Testis (tissue), 3 donors: Measurements from ENCODE around the gene TMIGD2. TPM values are rescaled to one million over a fixed set of nuclear protein-coding genes. Genes with fewer than 3 reads are reported as not detected.
"Not testable (repeated sequence)": the region's sequence is repeated elsewhere in the genome, so short reads cannot be mapped to it uniquely, and the experiment has no call there.

ENCODE experiments used
- DNase-seq: peaks from one replicate; pipeline ENCODE4 v3.0.0-alpha.2; 2019
- H3K27ac ChIP-seq, 2 donors: fragments of 200-600 bp; sonication (generic); one replicate each; pipeline ENCODE4 v1.5.1; 2019
- H3K27me3 ChIP-seq: fragments of 200-600 bp; sonication (generic); one replicate; pipeline ENCODE4 v1.5.1; 2019
- H3K36me3 ChIP-seq: fragments of 200-600 bp; sonication (generic); one replicate; pipeline ENCODE4 v1.5.1; 2017; ENCODE audit warnings: low read depth; ENCODE audit errors: missing control alignments
- H3K4me1 ChIP-seq: fragments of 200-600 bp; sonication (generic); one replicate; pipeline ENCODE4 v1.5.1; 2019
- H3K4me3 ChIP-seq, 2 donors: fragments of 200-600 bp; sonication (generic); one replicate each; pipeline ENCODE4 v1.5.1; 2017 to 2019
- H3K9me3 ChIP-seq: fragments of 200-600 bp; sonication (generic); one replicate; pipeline ENCODE4 v1.5.1; 2017
- POLR2A ChIP-seq: fragments of 450-650 bp; IDR thresholded peaks from one replicate; pipeline ENCODE4 v1.6.1; 2017; ENCODE audit warnings: antibody characterized with exemption, mild to moderate bottlenecking, moderate library complexity
- WGBS, 2 donors: methylation state at CpG; one replicate each; pipeline ENCODE4 v1.1.5; 2018; 5-methylcytosine and 5-hydroxymethylcytosine counted together
- intact Hi-C: fragments of 100-400 bp; cut with DNase I; formaldehyde crosslinking; loops from one replicate; pipeline ENCODE4 v1.15.1; 2023; ENCODE audit warnings: low total_unique reads
- polyA plus RNA-seq: library from polyadenylated mRNA; stranded (reverse); fragments of 350-450 nt; fragmentation: Illumina TruSeq; extraction: RNeasy Lipid Tissue Mini Kit (QIAGEN cat#74804); gene quantifications from one replicate; pipeline ENCODE4 v1.2.3, GENCODE V29; 2014; ENCODE audit warnings: low read depth, low replicate concordance; ENCODE audit not compliant: insufficient read depth
- total RNA-seq, 2 donors: library from RNA; depleted of rRNA; stranded (reverse); fragments of >200 nt; gene quantifications; one replicate each; pipeline ENCODE4 v1.2.3, GENCODE V29; 2016
- TF ChIP-seq, protein P1 (sequence below), 3 experiments: fragments of 450-650 bp in 2 of 3; fragments of 200-600 bp in 1 of 3; sonication (generic) in 1 of 3; IDR thresholded peaks; one replicate each; pipeline ENCODE4 v1.5.1; 2016 to 2019; ENCODE audit warnings: antibody characterized with exemption in 3 of 3, mild to moderate bottlenecking in 2 of 3, moderate library complexity in 1 of 3

TMIGD2 gene
- total and polyA plus RNA-seq, 3 donors from 2014 or later: 0.47 to 1.1 (median 0.83) TPM

DNA sequence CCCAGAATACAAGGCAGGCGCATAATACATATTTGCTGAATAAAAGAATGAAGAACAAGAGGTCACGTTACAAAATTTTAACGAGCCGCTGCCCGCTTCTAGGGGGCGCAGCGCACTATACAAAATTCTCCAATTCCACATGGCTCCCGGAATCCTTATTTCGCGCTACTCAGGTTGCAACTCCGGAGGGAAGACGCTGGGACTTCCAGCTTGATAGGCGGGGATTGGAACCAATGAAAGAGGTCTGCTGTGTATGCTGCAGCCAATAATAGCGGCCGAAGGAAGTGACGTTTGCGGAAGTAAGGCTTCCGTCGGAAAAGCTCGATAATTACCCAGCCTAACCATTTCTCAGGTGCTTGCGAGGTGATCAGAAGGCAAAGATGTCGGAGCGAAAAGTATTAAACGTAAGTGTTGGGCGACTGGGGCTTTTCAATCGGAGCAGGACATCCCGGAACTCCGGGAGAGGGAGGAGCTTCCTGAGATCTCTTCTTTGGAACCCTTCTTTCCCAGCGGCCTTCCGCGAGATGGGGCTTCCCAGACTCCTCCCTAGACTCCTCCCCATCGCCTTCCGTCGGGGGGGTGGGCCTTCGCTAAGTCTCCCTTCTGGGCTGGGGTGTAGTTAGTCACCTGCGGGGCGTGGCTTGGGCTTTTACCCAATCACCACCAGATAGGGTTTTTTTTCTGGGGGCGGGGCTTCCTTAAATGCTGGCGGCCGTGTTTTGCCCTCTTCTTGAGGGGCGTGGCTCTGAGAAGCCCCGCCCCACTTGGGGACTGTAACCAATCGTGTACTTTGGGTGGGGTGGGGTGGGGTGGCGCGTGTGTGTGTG lies 55.2 kb downstream of the TMIGD2 start, which contains the start of gene YJU2:
Gene YJU2 (plus strand): TSS at position 314 of the 827 bp plus-strand sequence. CDS start 67 bp downstream, at position 381.
- DNase-seq: peak; percentile 99
- no peaks in the 10 kb centered on the region for H3K27me3 ChIP-seq
- peak within 1 kb of the TSS; percentile 73 to 87 for H3K4me3 ChIP-seq
- intact Hi-C loops: no loop called here
- H3K27ac ChIP-seq: peak within 1 kb of the TSS; percentile 93 to 97
- no peaks in the 10 kb centered on the region for H3K36me3 ChIP-seq
- WGBS, 2 donors: 0% methylated on average over 36 to 45 of the region's 45 CpGs
- H3K4me1 ChIP-seq: peaks cover 9% of the 10 kb centered on the region
- TF ChIP-seq, protein P1, sequence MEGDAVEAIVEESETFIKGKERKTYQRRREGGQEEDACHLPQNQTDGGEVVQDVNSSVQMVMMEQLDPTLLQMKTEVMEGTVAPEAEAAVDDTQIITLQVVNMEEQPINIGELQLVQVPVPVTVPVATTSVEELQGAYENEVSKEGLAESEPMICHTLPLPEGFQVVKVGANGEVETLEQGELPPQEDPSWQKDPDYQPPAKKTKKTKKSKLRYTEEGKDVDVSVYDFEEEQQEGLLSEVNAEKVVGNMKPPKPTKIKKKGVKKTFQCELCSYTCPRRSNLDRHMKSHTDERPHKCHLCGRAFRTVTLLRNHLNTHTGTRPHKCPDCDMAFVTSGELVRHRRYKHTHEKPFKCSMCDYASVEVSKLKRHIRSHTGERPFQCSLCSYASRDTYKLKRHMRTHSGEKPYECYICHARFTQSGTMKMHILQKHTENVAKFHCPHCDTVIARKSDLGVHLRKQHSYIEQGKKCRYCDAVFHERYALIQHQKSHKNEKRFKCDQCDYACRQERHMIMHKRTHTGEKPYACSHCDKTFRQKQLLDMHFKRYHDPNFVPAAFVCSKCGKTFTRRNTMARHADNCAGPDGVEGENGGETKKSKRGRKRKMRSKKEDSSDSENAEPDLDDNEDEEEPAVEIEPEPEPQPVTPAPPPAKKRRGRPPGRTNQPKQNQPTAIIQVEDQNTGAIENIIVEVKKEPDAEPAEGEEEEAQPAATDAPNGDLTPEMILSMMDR (IDR thresholded peaks at IDR 0.05): peak; percentile 28 to 66 (median 55)
- no peak for TF ChIP-seq POLR2A
- H3K9me3 ChIP-seq: no peaks in the 10 kb centered on the region

DNA sequence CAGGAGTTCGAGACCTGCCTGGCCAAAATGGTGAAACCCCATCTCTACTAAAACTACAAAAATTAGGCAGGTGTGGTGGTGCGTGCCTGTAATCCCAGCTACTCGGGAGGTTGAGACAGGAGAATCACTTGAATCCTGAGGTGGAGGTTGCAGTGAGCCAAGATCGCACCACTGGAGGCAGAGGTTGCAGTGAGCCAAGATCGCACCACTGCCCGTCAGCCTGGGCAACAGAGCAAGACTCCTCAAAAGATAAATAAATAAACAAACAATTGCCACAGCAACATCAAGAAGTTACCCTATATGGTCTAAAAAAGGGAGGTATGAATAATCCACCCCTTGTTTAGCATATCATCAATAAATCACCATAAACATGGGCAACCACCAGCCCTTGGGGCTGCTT lies 56.3 kb downstream of the TMIGD2 start:
- H3K4me1 ChIP-seq, H3K36me3 ChIP-seq, H3K9me3 ChIP-seq, intact Hi-C loops, H3K27me3 ChIP-seq, DNase-seq: not testable (repeated sequence)
- peak overlapping the region in 1 of 2 donors; percentile 97 for H3K27ac ChIP-seq
- peak overlapping the region in 1 of 2 donors; percentile 73 for H3K4me3 ChIP-seq
- WGBS, 2 donors: 79 to 86% methylated on average over 6 of the region's 6 CpGs

Other genes with a start within 250 kb of the TMIGD2 start
- 10 to 100 TPM; 42.2 to 49.4 TPM for gene ZBTB7A, start 235.5 kb downstream of the TMIGD2 start, total RNA-seq
- 7.5 TPM for gene ZBTB7A, start 235.5 kb downstream of the TMIGD2 start, polyA plus RNA-seq
- gene MAP2K2, start 178.3 kb downstream of the TMIGD2 start, total RNA-seq: 100 to 1,000 TPM; 181 to 225 TPM
- gene MAP2K2, start 178.3 kb downstream of the TMIGD2 start, polyA plus RNA-seq: 241 TPM
- under 1 TPM; 0.56 to 0.63 TPM for gene CREB3L3, start 148.8 kb downstream of the TMIGD2 start, total RNA-seq
- gene CREB3L3, start 148.8 kb downstream of the TMIGD2 start, polyA plus RNA-seq: 0.36 TPM
- gene SIRT6, start 119.8 kb downstream of the TMIGD2 start, total RNA-seq: 10 to 100 TPM; 22.0 to 29.2 TPM
- gene SIRT6, start 119.8 kb downstream of the TMIGD2 start, polyA plus RNA-seq: 14.7 TPM
- gene ANKRD24, start 119.7 kb downstream of the TMIGD2 start, total RNA-seq: 10 to 100 TPM; 20.4 to 21.1 TPM
- gene ANKRD24, start 119.7 kb downstream of the TMIGD2 start, polyA plus RNA-seq: 16.5 TPM
- 1 to 10 TPM; 1.3 to 8.4 TPM for gene EBI3, start 72.9 kb downstream of the TMIGD2 start, total RNA-seq
- 1.9 TPM for gene EBI3, start 72.9 kb downstream of the TMIGD2 start, polyA plus RNA-seq
- 10 to 100 TPM; 26.1 to 36.6 TPM for gene YJU2, start 55.3 kb downstream of the TMIGD2 start, total RNA-seq
- gene YJU2, start 55.3 kb downstream of the TMIGD2 start, polyA plus RNA-seq: 31.1 TPM
- gene SHD, start 23.1 kb downstream of the TMIGD2 start, total RNA-seq: 1 to 10 TPM in 1 of 2 donors, under 1 TPM in 1; 0.16 to 1.8 TPM
- 0.79 TPM for gene SHD, start 23.1 kb downstream of the TMIGD2 start, polyA plus RNA-seq
- 10 to 100 TPM; 24.1 to 24.9 TPM for gene FSD1, start 2.2 kb upstream of the TMIGD2 start, total RNA-seq
- 18.2 TPM for gene FSD1, start 2.2 kb upstream of the TMIGD2 start, polyA plus RNA-seq
- 1 to 10 TPM; 5.3 to 6.4 TPM for gene STAP2, start 36.4 kb upstream of the TMIGD2 start, total RNA-seq
- gene STAP2, start 36.4 kb upstream of the TMIGD2 start, polyA plus RNA-seq: 6.2 TPM
- gene MPND, start 41.2 kb upstream of the TMIGD2 start, total RNA-seq: 10 to 100 TPM in 1 of 2 donors, 1 to 10 TPM in 1; 9.1 to 13.3 TPM
- 14.3 TPM for gene MPND, start 41.2 kb upstream of the TMIGD2 start, polyA plus RNA-seq
- gene SH3GL1, start 98.2 kb upstream of the TMIGD2 start, total RNA-seq: 10 to 100 TPM; 41.6 to 53.4 TPM
- gene SH3GL1, start 98.2 kb upstream of the TMIGD2 start, polyA plus RNA-seq: 47.3 TPM
- gene CHAF1A, start 100.3 kb upstream of the TMIGD2 start, total RNA-seq: 10 to 100 TPM; 28.6 to 37.7 TPM
- gene CHAF1A, start 100.3 kb upstream of the TMIGD2 start, polyA plus RNA-seq: 24.1 TPM
- gene UBXN6, start 155.4 kb upstream of the TMIGD2 start, total RNA-seq: 100 to 1,000 TPM; 293 to 319 TPM
- gene UBXN6, start 155.4 kb upstream of the TMIGD2 start, polyA plus RNA-seq: 336 TPM
- gene HDGFL2, start 169.9 kb upstream of the TMIGD2 start, total RNA-seq: 10 to 100 TPM; 81.4 to 95.8 TPM
- gene HDGFL2, start 169.9 kb upstream of the TMIGD2 start, polyA plus RNA-seq: 141 TPM
- gene PLIN4, start 216.1 kb upstream of the TMIGD2 start, total RNA-seq: 1 to 10 TPM; 2.8 to 3.7 TPM
- gene PLIN4, start 216.1 kb upstream of the TMIGD2 start, polyA plus RNA-seq: 4.0 TPM
- 1 to 10 TPM; 7.4 to 8.5 TPM for gene PLIN5, start 232.8 kb upstream of the TMIGD2 start, total RNA-seq
- gene PLIN5, start 232.8 kb upstream of the TMIGD2 start, polyA plus RNA-seq: 3.8 TPM
- gene LRG1, start 237.6 kb upstream of the TMIGD2 start, total RNA-seq: under 1 TPM; 0.24 to 0.25 TPM
- gene LRG1, start 237.6 kb upstream of the TMIGD2 start, polyA plus RNA-seq: 0.58 TPM